ENCODE data around the gene C8G.

DNA sequence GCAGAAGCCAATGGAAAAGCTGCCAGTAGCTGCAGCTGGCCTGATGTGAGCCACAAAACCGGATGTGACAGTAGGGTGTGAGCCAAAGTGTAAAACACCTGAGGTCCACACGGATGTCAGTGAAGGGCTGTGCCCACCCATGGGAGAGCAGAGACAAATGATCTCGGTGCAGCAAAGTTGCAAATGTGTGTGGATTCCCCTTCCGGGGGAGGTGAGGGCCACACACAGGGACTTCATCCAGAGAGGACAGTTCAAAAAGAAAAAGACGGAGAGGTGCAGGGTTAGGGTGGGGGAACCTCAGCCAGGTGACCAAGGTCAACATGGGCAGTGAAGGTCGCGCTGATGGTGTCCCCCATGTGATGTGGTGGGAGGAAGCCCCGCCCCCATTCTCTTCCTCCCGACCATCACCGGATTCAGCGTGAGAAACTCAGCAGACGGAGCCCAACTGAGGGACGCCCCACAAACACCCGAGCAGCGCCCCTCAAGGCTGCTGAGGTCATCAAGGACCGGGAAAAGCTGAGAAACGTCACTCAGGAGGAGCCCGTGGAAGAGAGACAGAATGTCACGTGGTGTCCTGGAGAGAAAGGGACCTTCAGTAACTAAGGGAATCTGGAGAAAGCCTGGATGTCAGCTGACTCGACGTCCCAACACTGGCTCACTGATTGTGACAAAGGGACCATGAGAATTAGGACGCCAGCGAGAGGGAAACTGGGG, 20.9 kb downstream of the C8G start:
- TF ChIP-seq, protein P1, sequence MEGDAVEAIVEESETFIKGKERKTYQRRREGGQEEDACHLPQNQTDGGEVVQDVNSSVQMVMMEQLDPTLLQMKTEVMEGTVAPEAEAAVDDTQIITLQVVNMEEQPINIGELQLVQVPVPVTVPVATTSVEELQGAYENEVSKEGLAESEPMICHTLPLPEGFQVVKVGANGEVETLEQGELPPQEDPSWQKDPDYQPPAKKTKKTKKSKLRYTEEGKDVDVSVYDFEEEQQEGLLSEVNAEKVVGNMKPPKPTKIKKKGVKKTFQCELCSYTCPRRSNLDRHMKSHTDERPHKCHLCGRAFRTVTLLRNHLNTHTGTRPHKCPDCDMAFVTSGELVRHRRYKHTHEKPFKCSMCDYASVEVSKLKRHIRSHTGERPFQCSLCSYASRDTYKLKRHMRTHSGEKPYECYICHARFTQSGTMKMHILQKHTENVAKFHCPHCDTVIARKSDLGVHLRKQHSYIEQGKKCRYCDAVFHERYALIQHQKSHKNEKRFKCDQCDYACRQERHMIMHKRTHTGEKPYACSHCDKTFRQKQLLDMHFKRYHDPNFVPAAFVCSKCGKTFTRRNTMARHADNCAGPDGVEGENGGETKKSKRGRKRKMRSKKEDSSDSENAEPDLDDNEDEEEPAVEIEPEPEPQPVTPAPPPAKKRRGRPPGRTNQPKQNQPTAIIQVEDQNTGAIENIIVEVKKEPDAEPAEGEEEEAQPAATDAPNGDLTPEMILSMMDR (IDR thresholded peaks at IDR 0.05), result no peak
- TF ChIP-seq ZFX (IDR thresholded peaks at IDR 0.05; ENCODE audit: borderline replicate concordance), result no peak

All from 22Rv1 (cell line).